SJSA1 (cell line): ENCODE results near the gene S100A14. TPM values are rescaled to one million over a fixed set of nuclear protein-coding genes. Genes with fewer than 3 reads are reported as not detected.
A peak's percentile ranks its signal among the peaks of the same experiment; 100 is the strongest.
"Not testable (repeated sequence)": the region's sequence is repeated elsewhere in the genome, so short reads cannot be mapped to it uniquely, and the experiment has no call there.

Source experiments
- DNase-seq, 2 experiments: peaks; one replicate each; pipeline ENCODE4 v3.0.0-alpha.2; 2015 to 2020; ENCODE audit warnings: low spot score in 2 of 2, low read depth in 1 of 2
- H3K27ac ChIP-seq: fragments of 250-450 bp; sonication (Bioruptor Pico); 2 replicates; pipeline ENCODE4 v1.5.1; 2020; ENCODE audit warnings: mild to moderate bottlenecking, moderate library complexity
- H3K27me3 ChIP-seq: fragments of 250-450 bp; sonication (Bioruptor Pico); replicated peaks from 2 replicates; pipeline ENCODE4 v1.5.1; 2020; ENCODE audit warnings: mild to moderate bottlenecking, moderate library complexity
- H3K36me3 ChIP-seq: fragments of 250-450 bp; sonication (Bioruptor Pico); 2 replicates; pipeline ENCODE4 v1.5.1; 2020; ENCODE audit warnings: mild to moderate bottlenecking
- H3K4me1 ChIP-seq: fragments of 250-450 bp; sonication (Bioruptor Pico); replicated peaks from 2 replicates; pipeline ENCODE4 v1.6.1; 2021; ENCODE audit warnings: mild to moderate bottlenecking
- H3K4me3 ChIP-seq: fragments of 250-450 bp; sonication (Bioruptor Pico); 2 replicates; pipeline ENCODE4 v1.5.1; 2020; ENCODE audit warnings: mild to moderate bottlenecking
- H3K9me3 ChIP-seq: fragments of 250-450 bp; sonication (Bioruptor Pico); replicated peaks from 2 replicates; pipeline ENCODE4 v1.5.1; 2020; ENCODE audit warnings: mild to moderate bottlenecking
- total RNA-seq: library from RNA; depleted of rRNA; stranded (reverse); fragments of >200 nt; shearing (Covaris generic); gene quantifications from 2 replicates; pipeline ENCODE4 v1.2.3, GENCODE V29; 2014

S100A14 gene
- total RNA-seq, 1 experiment from 2014 or later = not detected

DNA sequence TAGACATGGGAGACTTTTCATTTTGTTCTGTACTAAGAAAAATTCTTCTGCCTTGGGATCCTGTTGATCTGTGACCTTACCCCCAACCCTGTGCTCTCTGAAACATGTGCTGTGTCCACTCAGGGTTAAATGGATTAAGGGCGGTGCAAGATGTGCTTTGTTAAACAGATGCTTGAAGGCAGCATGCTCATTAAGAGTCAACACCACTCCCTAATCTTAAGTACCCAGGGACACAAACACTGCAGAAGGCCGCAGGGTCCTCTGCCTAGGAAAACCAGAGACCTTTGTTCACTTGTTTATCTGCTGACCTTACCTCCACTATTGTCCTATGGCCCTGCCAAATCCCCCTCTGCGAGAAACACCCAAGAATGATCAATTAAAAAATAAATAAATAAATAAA, 32.6 kb downstream of the S100A14 start:
- H3K36me3 ChIP-seq, H3K27ac ChIP-seq, DNase-seq, H3K4me1 ChIP-seq, H3K9me3 ChIP-seq, H3K27me3 ChIP-seq, H3K4me3 ChIP-seq: not testable (repeated sequence)

DNA sequence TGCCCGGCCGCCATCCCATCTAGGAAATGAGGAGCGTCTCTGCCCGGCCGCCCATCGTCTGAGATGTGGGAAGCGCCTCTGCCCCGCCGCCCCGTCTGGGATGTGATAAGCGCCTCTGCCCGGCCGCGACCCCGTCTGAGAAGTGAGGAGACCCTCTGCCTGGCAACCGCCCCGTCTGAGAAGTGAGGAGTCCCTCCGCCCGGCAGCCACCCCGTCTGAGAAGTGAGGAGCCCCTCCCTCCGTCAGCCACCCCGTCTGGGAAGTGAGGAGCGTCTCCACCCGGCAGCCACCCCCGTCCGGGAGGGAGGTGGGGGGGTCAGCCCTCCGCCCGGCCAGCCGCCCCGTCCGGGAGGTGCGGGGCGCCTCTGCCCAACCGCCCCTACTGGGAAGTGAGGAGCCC, 33.3 kb downstream of the S100A14 start:
- H3K4me1 ChIP-seq = peaks cover 14% of the 10 kb centered on the region
- H3K36me3 ChIP-seq, H3K4me3 ChIP-seq, DNase-seq, H3K9me3 ChIP-seq, H3K27me3 ChIP-seq, H3K27ac ChIP-seq: not testable (repeated sequence)

DNA sequence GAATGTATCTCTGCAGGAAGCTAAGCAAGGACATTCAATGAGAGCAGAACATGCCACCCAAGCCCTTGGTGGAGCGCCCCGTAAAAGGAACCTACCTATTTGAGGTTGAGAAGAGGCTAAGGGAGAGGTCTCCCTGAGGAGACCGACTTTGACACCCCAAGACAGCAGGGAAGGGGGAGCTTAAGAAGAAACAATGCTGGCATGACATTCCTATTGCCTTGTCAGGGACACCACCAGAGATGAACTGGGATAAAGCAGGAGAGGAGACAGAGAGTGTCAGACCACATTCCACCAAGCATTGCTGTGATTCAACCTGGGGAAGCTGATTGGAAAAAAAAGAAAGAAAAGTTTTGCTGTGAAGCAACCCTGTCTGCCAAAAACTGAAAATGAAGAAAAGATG, 37.2 kb downstream of the S100A14 start:
- no peaks in the 10 kb centered on the region for H3K9me3 ChIP-seq
- H3K27me3 ChIP-seq = no peaks in the 10 kb centered on the region
- H3K36me3 ChIP-seq = no peaks in the 10 kb centered on the region
- H3K4me1 ChIP-seq = peaks cover 20% of the 10 kb centered on the region
- H3K4me3 ChIP-seq = no peak overlapping the region
- H3K27ac ChIP-seq = peak overlapping the region; percentile 2; the same call in 1 of the 2 replicates
- no peak for DNase-seq

DNA sequence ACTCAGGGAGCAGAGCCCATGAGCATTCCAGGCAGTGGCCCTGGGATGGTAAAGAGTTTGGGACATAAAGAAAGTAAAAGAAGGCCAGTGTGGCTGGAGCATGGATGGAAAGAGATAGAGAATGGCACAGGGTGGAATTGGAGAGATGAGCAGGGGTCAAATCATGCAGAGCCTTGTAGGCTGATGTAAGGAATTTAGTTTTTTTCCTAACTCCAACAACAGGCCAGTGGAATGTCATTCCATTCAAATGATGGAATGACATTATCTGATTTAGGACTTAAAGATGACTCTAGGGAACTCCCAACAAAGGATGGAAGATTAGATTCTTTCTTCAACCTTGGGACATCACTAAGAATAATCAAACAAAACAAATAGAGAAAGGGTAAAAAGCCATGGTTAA, 37.6 kb downstream of the S100A14 start:
- DNase-seq = peak in 1 of 2 experiments; percentile 29
- H3K27ac ChIP-seq = peak overlapping the region; percentile 31; the same call in 1 of the 2 replicates
- H3K4me3 ChIP-seq = no peak overlapping the region
- no peaks in the 10 kb centered on the region for H3K36me3 ChIP-seq
- no peaks in the 10 kb centered on the region for H3K9me3 ChIP-seq
- H3K4me1 ChIP-seq = peaks cover 20% of the 10 kb centered on the region
- no peaks in the 10 kb centered on the region for H3K27me3 ChIP-seq

DNA sequence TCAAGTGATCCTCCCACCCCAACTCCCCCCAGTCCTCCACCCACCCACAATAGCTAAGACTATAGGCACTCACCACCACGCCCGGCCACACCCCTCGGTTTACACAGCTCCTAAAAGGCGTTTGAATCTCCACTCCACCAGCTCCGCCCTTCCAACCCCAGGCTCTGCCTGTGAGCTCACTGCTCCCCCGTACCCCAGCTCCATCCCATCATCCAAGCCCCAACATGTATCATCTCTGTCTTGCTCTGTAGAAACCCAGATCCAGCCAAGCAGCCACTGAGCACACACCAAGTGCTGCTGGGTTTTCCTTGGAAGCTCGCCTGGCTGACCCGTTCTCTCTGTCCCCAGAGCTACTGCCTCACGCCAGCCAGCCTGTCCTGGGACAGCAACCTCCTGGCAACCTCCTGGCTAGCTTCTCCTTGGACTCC, 38.5 kb downstream of the S100A14 start:
- Histone ChIP-seq H3K27ac (no peak overlapping the region), H3K36me3 (no peaks in the 10 kb centered on the region), H3K4me1 (peaks cover 22% of the 10 kb centered on the region), H3K27me3 (no peaks in the 10 kb centered on the region), H3K9me3 (no peaks in the 10 kb centered on the region), H3K4me3 (no peak overlapping the region)
- DNase-seq = no peak

DNA sequence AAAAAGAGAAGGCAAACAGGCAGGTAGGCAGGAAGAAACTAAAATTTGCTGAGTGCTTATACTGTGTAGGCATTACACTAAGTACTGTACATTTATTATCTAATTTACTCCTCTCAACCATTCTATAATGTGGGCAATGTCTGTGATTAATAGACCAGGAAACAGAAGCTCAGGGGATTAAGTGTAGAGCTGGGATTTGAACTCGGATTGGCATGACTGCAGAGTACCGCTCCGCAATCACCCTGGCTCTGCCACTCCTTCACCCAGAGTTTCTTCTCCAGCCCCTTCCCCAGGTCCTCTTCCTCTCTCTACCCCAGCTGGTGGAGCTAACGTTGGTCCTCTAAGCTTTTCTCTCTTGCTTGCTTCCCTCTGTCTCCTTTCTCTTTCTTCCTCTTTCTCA, 39.0 kb downstream of the S100A14 start:
- H3K27me3 ChIP-seq = no peaks in the 10 kb centered on the region
- no peak for DNase-seq
- no peak overlapping the region for H3K27ac ChIP-seq
- H3K9me3 ChIP-seq = no peaks in the 10 kb centered on the region
- H3K36me3 ChIP-seq = no peaks in the 10 kb centered on the region
- H3K4me1 ChIP-seq = peaks cover 23% of the 10 kb centered on the region
- no peak overlapping the region for H3K4me3 ChIP-seq

DNA sequence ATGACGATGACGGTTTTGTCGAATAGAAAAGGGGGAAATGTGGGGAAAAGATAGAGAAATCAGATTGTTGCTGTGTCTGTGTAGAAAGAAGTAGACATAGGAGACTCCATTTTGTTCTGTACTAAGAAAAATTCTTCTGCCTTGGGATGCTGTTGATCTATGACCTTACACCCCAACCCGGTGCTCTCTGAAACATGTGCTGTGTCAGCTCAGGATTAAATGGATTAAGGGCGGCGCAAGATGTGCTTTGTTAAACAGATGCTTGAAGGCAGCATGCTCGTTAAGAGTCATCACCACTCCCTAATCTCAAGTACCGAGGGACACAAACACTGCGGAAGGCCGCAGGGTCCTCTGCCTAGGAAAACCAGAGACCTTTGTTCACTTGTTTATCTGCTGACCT, 40.6 kb downstream of the S100A14 start:
- not testable (repeated sequence) for H3K27me3 ChIP-seq, H3K9me3 ChIP-seq, DNase-seq, H3K4me3 ChIP-seq, H3K27ac ChIP-seq, H3K36me3 ChIP-seq
- H3K4me1 ChIP-seq = peaks cover 23% of the 10 kb centered on the region

DNA sequence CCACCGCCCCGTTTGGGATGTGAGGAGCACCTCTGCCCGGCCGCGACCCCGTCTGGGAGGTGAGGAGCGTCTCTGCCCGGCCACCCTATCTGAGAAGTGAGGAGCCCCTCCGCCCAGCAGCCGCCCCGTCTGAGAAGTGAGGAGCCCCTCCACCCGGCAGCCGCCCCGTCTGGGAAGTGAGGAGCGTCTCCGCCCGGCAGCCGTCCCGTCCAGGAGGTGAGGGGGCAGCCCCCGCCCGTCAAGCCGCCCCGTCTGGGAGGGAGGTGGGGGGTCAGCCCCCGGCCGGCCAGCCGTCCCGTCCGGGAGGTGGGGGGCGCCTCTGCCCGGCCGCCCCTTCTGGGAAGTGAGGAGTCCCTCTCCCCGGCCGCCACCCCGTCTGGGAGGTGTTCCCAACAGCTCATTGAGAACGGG, 41.0 kb downstream of the S100A14 start:
- DNase-seq = not testable (repeated sequence)

DNA sequence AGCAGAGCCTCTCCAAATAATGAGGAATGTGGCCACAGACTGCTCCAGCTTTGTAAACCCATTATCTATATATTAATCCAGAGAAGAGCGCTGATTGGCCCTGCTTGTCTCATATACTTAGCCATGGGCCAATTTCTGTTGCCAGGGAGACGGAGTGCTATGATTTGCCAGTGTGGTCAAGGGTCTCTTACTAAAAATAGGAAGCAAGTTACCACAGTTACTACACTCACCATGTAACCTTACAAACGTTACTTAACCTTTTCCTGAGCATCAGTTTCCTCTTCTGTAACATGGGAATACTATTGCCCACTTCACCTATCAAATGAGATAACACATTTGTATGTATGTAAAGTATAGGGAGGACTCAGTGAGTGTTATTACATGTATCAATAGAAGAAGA, 42.8 kb downstream of the S100A14 start:
- no peaks in the 10 kb centered on the region for H3K27me3 ChIP-seq
- no peak overlapping the region for H3K4me3 ChIP-seq
- H3K36me3 ChIP-seq = no peaks in the 10 kb centered on the region
- H3K27ac ChIP-seq = no peak overlapping the region
- peaks cover 21% of the 10 kb centered on the region for H3K4me1 ChIP-seq
- no peaks in the 10 kb centered on the region for H3K9me3 ChIP-seq
- no peak for DNase-seq

More for the DNA sequence above, 41.0 kb downstream of the S100A14 start:
- H3K9me3 ChIP-seq, H3K27ac ChIP-seq, H3K36me3 ChIP-seq, H3K4me3 ChIP-seq, H3K27me3 ChIP-seq: not testable (repeated sequence)
- peaks cover 23% of the 10 kb centered on the region for H3K4me1 ChIP-seq

DNA sequence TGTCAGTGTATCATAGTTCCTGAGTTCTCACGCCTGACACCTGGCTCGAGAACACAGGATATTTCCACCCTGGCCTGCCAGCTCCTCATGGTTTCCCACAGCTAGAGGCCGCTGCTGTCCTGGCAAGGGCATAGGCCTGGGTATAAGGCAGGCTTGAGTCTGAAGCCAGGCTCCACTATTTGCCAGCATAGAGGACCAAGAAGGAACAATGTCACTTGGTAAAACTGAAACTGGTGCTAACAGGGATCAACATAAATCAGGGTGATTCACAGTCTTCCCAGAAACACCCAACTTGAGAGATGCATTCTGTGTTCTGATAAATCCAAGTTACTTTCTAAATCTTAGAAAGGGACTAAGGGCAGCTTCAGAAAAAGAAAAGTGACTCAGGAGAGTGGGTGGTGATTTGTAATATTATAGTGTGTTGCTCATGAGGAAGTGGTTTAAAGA, 43.5 kb downstream of the S100A14 start:
- Histone ChIP-seq H3K4me3 (no peak overlapping the region), H3K27ac (no peak overlapping the region), H3K36me3 (no peaks in the 10 kb centered on the region), H3K27me3 (no peaks in the 10 kb centered on the region), H3K9me3 (no peaks in the 10 kb centered on the region), H3K4me1 (peaks cover 21% of the 10 kb centered on the region)
- peak; percentile 62 to 80 for DNase-seq

DNA sequence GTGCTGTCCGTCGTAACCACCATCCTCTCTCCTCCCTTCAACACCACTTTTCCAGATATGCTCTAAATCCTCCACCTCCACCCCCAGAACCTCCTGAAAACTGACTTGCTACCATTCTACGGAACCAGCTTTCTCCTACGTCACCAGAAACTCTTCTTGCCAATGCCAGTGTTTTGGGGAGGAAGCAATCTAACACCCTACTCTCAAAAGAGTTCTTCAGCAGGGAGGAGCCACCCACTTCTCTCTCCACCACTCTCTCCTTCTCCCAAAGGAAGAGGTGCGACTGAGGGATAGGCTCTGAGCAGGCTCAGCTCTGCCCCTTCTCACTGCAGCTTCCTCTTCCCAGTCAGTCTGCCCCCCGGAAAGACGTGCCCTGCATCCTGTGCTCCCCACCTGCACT, 44.4 kb downstream of the S100A14 start:
- no peak overlapping the region for H3K4me3 ChIP-seq
- H3K9me3 ChIP-seq = no peaks in the 10 kb centered on the region
- H3K27me3 ChIP-seq = no peaks in the 10 kb centered on the region
- 0 out of 2 replicates have a peak, but pooled peaks cover 4% of the 10 kb centered on the region for H3K36me3 ChIP-seq
- H3K27ac ChIP-seq = no peak overlapping the region
- H3K4me1 ChIP-seq = peaks cover 30% of the 10 kb centered on the region
- DNase-seq = no peak

DNA sequence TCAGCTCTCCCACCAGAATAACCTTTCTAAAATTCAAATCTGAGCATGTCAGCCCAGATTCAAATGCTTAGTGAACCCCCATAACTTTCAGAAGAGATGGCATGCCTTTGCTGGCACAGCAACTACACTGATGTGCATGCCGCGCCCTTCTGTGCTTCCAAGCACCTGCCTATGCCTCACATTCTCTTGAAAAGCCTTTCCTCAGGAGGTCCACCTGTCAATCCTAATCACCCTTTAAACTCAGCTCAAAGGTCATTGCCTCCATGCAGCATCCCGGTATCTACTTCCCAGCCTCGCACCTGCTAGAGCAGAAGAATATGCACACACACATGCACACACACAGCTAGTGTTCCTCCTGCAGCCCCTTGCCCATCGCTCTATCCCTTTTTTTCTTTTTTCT, 45.3 kb downstream of the S100A14 start:
- Histone ChIP-seq H3K4me3 (no peak overlapping the region), H3K4me1 (peaks cover 36% of the 10 kb centered on the region), H3K27ac (no peak overlapping the region), H3K36me3 (0 out of 2 replicates have a peak, but pooled peaks cover 4% of the 10 kb centered on the region), H3K27me3 (no peaks in the 10 kb centered on the region), H3K9me3 (no peaks in the 10 kb centered on the region)
- no peak for DNase-seq

DNA sequence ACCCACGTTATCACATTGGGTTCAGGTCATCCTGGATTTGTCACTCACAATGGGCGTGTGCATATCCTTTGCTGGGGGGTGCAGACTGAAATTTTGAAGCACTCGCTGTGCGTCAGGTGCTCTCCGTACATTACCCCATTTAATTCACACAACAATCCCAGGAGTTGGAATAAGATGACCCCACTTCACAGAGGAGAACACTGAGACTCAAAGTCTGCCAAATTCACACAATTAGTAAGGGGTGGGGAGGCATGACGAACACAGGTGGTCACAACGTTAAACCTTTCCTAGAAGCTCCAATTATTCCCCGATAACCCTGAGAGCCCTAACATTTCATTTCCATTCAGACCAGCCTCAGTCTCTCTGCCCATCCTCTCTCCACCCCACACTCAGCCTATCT, 46.7 kb downstream of the S100A14 start:
- no peaks in the 10 kb centered on the region for H3K27me3 ChIP-seq
- no peaks in the 10 kb centered on the region for H3K9me3 ChIP-seq
- 0 out of 2 replicates have a peak, but pooled peaks cover 4% of the 10 kb centered on the region for H3K36me3 ChIP-seq
- no peak overlapping the region for H3K27ac ChIP-seq
- H3K4me1 ChIP-seq = peaks cover 46% of the 10 kb centered on the region
- H3K4me3 ChIP-seq = no peak overlapping the region
- DNase-seq = no peak

DNA sequence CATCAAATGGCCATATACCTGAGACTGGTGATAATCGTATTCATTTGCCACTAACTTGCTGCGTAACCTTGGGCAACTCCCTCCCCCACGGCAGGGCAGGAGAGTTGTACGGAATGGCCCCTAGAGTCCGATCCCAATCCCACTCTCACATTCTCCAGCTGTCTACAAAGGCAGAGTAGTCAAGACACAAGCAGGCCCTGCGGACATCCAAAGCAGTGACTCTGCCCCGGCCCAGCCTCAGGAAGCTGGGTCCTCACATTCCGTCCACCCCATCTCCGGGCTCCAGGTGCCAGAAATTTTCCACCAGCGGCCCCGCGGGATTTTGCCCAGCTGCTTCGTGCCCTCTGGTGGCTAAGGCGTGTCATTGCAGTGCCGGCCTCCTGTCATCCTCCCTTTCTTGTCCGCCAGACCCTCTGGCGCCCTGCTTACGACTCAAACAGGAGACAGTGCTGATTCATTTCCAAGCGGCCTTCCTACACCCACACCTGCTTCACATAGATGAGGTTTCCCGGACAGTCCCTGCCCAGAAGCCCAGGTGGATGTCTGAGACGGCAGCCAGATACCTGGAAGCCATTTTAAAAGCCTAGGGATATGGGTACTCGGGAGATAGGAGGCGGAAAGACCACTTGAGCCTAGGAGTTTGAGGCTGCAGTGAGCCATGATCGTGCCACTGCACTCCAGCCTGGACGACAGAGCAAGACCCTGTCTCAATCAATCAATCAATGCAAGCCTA, 47.6 kb downstream of the S100A14 start:
- Histone ChIP-seq H3K9me3 (no peaks in the 10 kb centered on the region), H3K36me3 (0 out of 2 replicates have a peak, but pooled peaks cover 4% of the 10 kb centered on the region), H3K4me1 (peaks cover 46% of the 10 kb centered on the region), H3K27ac (peak overlapping the region; percentile 99), H3K4me3 (no peak overlapping the region), H3K27me3 (no peaks in the 10 kb centered on the region)
- peak; percentile 92 for DNase-seq
